HCT116 (cell line): ENCODE measurements around the gene CCDC8. TPM values are rescaled to one million over a fixed set of nuclear protein-coding genes. Genes with fewer than 3 reads are reported as not detected.

Experiments
- ATAC-seq: fragments of 200-7000 bp; cut with Tn5 transposase; 2 replicates; pipeline ENCODE4 v1.9.1; 2020; ENCODE audit warnings: mild to moderate bottlenecking, moderate library complexity
- BruUV-seq: library from RNA; stranded (reverse); fragments of 400-500 nt; replicated peaks from 2 replicates; lab custom pipeline; 2021; lab: Mats Ljungman, UMichigan
- CTCF ChIA-PET: fragments of 300-600 bp; sonication (Branson Sonifier 250); formaldehyde crosslinking; loops from one replicate; lab custom pipeline; 2021; ENCODE audit warnings: antibody characterized with exemption; lab: Charles Lee
- POLR2A ChIA-PET: fragments of 300-600, 350-600 bp; sonication (Branson Sonifier 250); formaldehyde crosslinking; loops from one replicate; lab custom pipeline; 2021; ENCODE audit warnings: antibody characterized with exemption; lab: Charles Lee
- RAD21 ChIA-PET, 2 experiments: fragments of 300-600 bp; sonication (Branson Sonifier 250); formaldehyde crosslinking; loops; one replicate each; lab custom pipeline; 2023; ENCODE audit warnings: low total read pairs in 2 of 2; ENCODE audit not compliant: uncharacterized antibody in 2 of 2, unreplicated experiment in 2 of 2, low non-redundant PET in 1 of 2; lab: Charles Lee
- DNase-seq: peaks from one replicate; pipeline ENCODE4 v3.0.0-alpha.2; 2010; ENCODE audit warnings: low read depth, low spot score
- H2AFZ ChIP-seq: fragments of 200-600 bp; shearing (Covaris generic), sonication (generic); 2 replicates; pipeline ENCODE4 v1.6.1; 2017; ENCODE audit warnings: low read depth, mixed run types, mixed read lengths, antibody characterized with exemption, low read length; ENCODE audit not compliant: poor library complexity, severe bottlenecking
- H3K27ac ChIP-seq: 2 replicates; pipeline ENCODE4 v1.5.1; 2012; ENCODE audit warnings: low read depth, low read length
- H3K27me3 ChIP-seq: fragments of 200-600 bp; sonication (generic); 2 replicates; pipeline ENCODE4 v1.6.1; 2016; ENCODE audit warnings: mixed run types, low read length, mixed read lengths; ENCODE audit not compliant: insufficient read depth
- H3K36me3 ChIP-seq, 2 experiments: fragments of 200-500 bp in 1 of 2; fragments of 200-600 bp in 1 of 2; sonication (Bioruptor generic) in 1 of 2; sonication (generic) in 1 of 2; 2 replicates each; pipeline versions ENCODE4 v1.5.1 to v1.6.1; 2014 to 2016; ENCODE audit warnings: low read length in 2 of 2, inconsistent platforms in 1 of 2, mixed read lengths in 1 of 2, mixed run types in 1 of 2; ENCODE audit not compliant: insufficient read depth in 2 of 2, control insufficient read depth in 1 of 2
- H3K4me1 ChIP-seq, 2 experiments: fragments of 200-600 bp in 1 of 2; sonication (generic) in 1 of 2; 2 replicates each; pipeline versions ENCODE4 v1.5.1 to v1.6.1; 2012 to 2017; ENCODE audit warnings: low read length in 2 of 2, inconsistent platforms in 1 of 2, mild to moderate bottlenecking in 1 of 2, mixed read lengths in 1 of 2, mixed run types in 1 of 2, moderate library complexity in 1 of 2; ENCODE audit not compliant: insufficient read depth in 2 of 2, control insufficient read depth in 1 of 2
- H3K4me2 ChIP-seq: fragments of 200-600 bp; sonication (generic); 2 replicates; pipeline ENCODE4 v1.6.1; 2017; ENCODE audit warnings: mixed run types, low read length, mixed read lengths
- H3K4me3 ChIP-seq, 2 experiments: fragments of 200-600 bp in 1 of 2; sonication (generic) in 1 of 2; replicated peaks in 1 of 2; 2 replicates each; pipeline ENCODE4 v1.5.1; 2011 to 2016; ENCODE audit warnings: low read length in 2 of 2, control low read depth in 1 of 2, low read depth in 1 of 2, mild to moderate bottlenecking in 1 of 2, mixed read lengths in 1 of 2, mixed run types in 1 of 2
- H3K79me2 ChIP-seq: fragments of 200-600 bp; sonication (generic); 2 replicates; pipeline ENCODE4 v1.6.1; 2017; ENCODE audit warnings: mild to moderate bottlenecking, mixed run types, low read length, moderate library complexity, mixed read lengths; ENCODE audit not compliant: insufficient read depth
- H3K9ac ChIP-seq: fragments of 200-600 bp; sonication (generic); 2 replicates; pipeline ENCODE4 v1.6.1; 2016; ENCODE audit warnings: low read length, mixed read lengths
- H3K9me2 ChIP-seq: fragments of 200-600 bp; sonication (generic), shearing (Covaris generic); 2 replicates; pipeline ENCODE4 v1.6.1; 2017; ENCODE audit warnings: mixed run types, mild to moderate bottlenecking, moderate library complexity; ENCODE audit not compliant: insufficient read depth
- H3K9me3 ChIP-seq, 2 experiments: fragments of 200-500 bp in 1 of 2; fragments of 200-600 bp in 1 of 2; sonication (Bioruptor generic) in 1 of 2; sonication (generic) in 1 of 2; 2 replicates each; pipeline ENCODE4 v1.6.1; 2014 to 2017; ENCODE audit warnings: low read length in 2 of 2, mixed read lengths in 2 of 2, inconsistent platforms in 1 of 2, low read depth in 1 of 2, mild to moderate bottlenecking in 1 of 2, mixed run types in 1 of 2, moderate library complexity in 1 of 2; ENCODE audit not compliant: control insufficient read depth in 1 of 2, insufficient read depth in 1 of 2
- H4K20me1 ChIP-seq: fragments of 200-600 bp; sonication (generic), shearing (Covaris generic); 2 replicates; pipeline ENCODE4 v1.6.1; 2017; ENCODE audit warnings: mixed run types, mild to moderate bottlenecking, moderate library complexity; ENCODE audit not compliant: insufficient read depth
- CBX3 ChIP-seq: IDR thresholded peaks from 2 replicates; pipeline ENCODE4 v1.6.1; 2012; ENCODE audit warnings: low read depth
- CEBPB ChIP-seq: IDR thresholded peaks from 2 replicates; pipeline ENCODE4 v1.6.1; 2012; ENCODE audit warnings: low read depth
- EGR1 ChIP-seq: IDR thresholded peaks from 2 replicates; pipeline ENCODE4 v1.6.1; 2012; ENCODE audit warnings: low read depth
- ELF1 ChIP-seq: IDR thresholded peaks from 2 replicates; pipeline ENCODE4 v1.6.1; 2012; ENCODE audit warnings: low read depth, borderline replicate concordance
- EZH2phosphoT487 ChIP-seq: fragments of 200-600 bp; IDR thresholded peaks from 2 replicates; pipeline ENCODE4 v1.6.1; 2018; ENCODE audit warnings: antibody characterized with exemption, borderline replicate concordance
- FOSL1 ChIP-seq: IDR thresholded peaks from 2 replicates; pipeline ENCODE4 v1.6.1; 2012; ENCODE audit warnings: low read depth
- POLR2A ChIP-seq: IDR thresholded peaks from 2 replicates; pipeline ENCODE4 v1.7.0; 2011; ENCODE audit warnings: borderline replicate concordance; ENCODE audit not compliant: insufficient read depth, insufficient read length; ENCODE audit errors: extremely low read depth
- POLR2AphosphoS5 ChIP-seq: IDR thresholded peaks from 2 replicates; pipeline ENCODE4 v1.6.1; 2011; ENCODE audit warnings: mild to moderate bottlenecking, low read depth, low read length, moderate library complexity
- RAD21 ChIP-seq: IDR thresholded peaks from 2 replicates; pipeline ENCODE4 v1.6.1; 2012; ENCODE audit warnings: low read depth, mild to moderate bottlenecking
- SIN3A ChIP-seq: IDR thresholded peaks from 2 replicates; pipeline ENCODE4 v1.6.1; 2012; ENCODE audit warnings: low read depth
- ZFX ChIP-seq: fragments of 450-650 bp; IDR thresholded peaks from 2 replicates; pipeline ENCODE4 v1.6.1; 2017
- ZNF274 ChIP-seq: fragments of 200-500 bp; sonication (Bioruptor generic); IDR thresholded peaks from 2 replicates; pipeline ENCODE4 v1.6.1; 2014; ENCODE audit warnings: mild to moderate bottlenecking, low read depth, low read length, inconsistent platforms
- intact Hi-C: fragments of 100-400 bp; cut with micrococcal nuclease; formaldehyde crosslinking; loops from 2 replicates; pipeline ENCODE4 v1.10.0; 2022
- total RNA-seq: library from RNA; stranded (reverse); gene quantifications from one replicate; pipeline ENCODE4 v1.2.1, GENCODE V29; 2021; ENCODE audit not compliant: unreplicated experiment
- TF ChIP-seq, protein P1 (sequence below), 3 experiments: fragments of 200-600 bp in 1 of 3; sonication (generic) in 1 of 3; IDR thresholded peaks in 2 of 3; conservative IDR thresholded peaks in 1 of 3; 2 replicates each; pipeline ENCODE4 v1.5.1; 2012 to 2017; ENCODE audit warnings: low read depth in 2 of 3, low read length in 2 of 3, antibody characterized with exemption in 1 of 3, borderline replicate concordance in 1 of 3, control low read depth in 1 of 3, mild to moderate bottlenecking in 1 of 3, mixed read lengths in 1 of 3, mixed run types in 1 of 3, moderate library complexity in 1 of 3; ENCODE audit not compliant: insufficient read depth in 1 of 3
- TF ChIP-seq, protein P2 (sequence below): IDR thresholded peaks from 2 replicates; pipeline ENCODE4 v1.6.1; 2012
- TF ChIP-seq, protein P3 (sequence below): IDR thresholded peaks from 2 replicates; pipeline ENCODE4 v1.6.1; 2011; ENCODE audit warnings: mild to moderate bottlenecking, low read length, moderate library complexity; ENCODE audit not compliant: insufficient replicate concordance; ENCODE audit errors: extremely low read depth

Gene CCDC8
- total RNA-seq, 1 experiment from 2014 or later: 0.10 TPM

DNA sequence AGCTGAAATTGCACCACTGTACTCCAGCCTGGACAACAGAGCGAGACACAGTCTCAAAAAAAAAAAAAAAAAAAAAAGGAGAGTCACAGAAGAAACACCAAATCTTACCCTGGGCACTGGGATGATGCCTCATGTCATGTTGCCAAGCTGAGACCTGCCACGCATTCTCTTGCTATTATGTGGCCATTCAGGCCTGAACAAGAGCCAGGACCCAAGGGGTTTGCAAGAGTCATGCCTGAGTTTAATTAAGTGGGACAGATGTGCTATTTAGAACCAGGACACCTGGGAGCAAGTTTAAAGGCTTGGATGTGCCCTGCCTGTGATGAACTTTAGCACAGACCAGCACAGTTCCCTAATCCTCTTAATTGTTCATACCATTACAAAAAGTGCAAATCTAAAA, 48.2 kb upstream of the CCDC8 start:
- no peak overlapping the region for H3K9ac ChIP-seq
- POLR2A ChIA-PET: no interaction called here
- intact Hi-C loops: no loop called here
- 0 out of 2 replicates have a peak, but pooled peaks cover 4% of the 10 kb centered on the region for H3K27me3 ChIP-seq
- H2AFZ ChIP-seq: no peak overlapping the region
- H3K36me3 ChIP-seq: no peaks in the 10 kb centered on the region
- no peaks in the 10 kb centered on the region for H3K4me1 ChIP-seq
- ATAC-seq: no peak
- no peak overlapping the region for H3K4me3 ChIP-seq
- CTCF ChIA-PET: no interaction called here
- BruUV-seq: no TSS peak
- H3K27ac ChIP-seq: no peak overlapping the region
- no peaks in the 10 kb centered on the region for H3K79me2 ChIP-seq
- H3K9me2 ChIP-seq: no peaks in the 10 kb centered on the region
- DNase-seq: no peak
- no peak overlapping the region for H3K4me2 ChIP-seq
- RAD21 ChIA-PET: no interaction called here
- no peaks in the 10 kb centered on the region for H4K20me1 ChIP-seq
- no peaks in the 10 kb centered on the region for H3K9me3 ChIP-seq
- TF ChIP-seq CEBPB: no peak

DNA sequence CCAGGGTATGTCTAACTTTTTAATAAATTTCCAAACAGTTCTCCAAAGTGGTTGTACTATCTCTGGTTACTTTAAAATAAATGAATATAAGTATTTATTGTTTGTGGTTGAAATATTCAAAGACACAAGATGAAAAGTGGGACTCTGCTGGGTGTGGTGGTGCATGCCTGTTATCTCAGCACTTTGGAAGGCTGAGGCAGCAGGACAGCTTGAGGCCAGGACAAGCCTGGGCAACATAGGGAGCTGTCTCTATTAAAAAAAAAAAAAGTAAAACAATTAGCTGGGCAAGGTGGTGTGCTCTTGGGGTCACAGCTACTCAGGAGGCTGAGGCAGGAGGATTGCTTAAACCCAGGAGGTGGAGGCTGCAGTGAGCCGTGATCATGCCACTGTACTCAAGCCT, 47.6 kb upstream of the CCDC8 start:
- DNase-seq (no peak), ATAC-seq (no peak)
- Histone ChIP-seq H3K36me3 (no peaks in the 10 kb centered on the region), H3K27me3 (no peaks in the 10 kb centered on the region), H3K4me1 (no peaks in the 10 kb centered on the region), H2AFZ (no peak overlapping the region), H3K27ac (no peak overlapping the region), H4K20me1 (no peaks in the 10 kb centered on the region), H3K9me3 (no peaks in the 10 kb centered on the region), H3K4me3 (no peak overlapping the region), H3K79me2 (no peaks in the 10 kb centered on the region), H3K9me2 (no peaks in the 10 kb centered on the region), H3K9ac (no peak overlapping the region), H3K4me2 (no peak overlapping the region)
- ChIA-PET CTCF (no interaction called here), RAD21 (no interaction called here), POLR2A (no interaction called here)
- intact Hi-C loops: no loop called here
- TF ChIP-seq ZFX (no peak), ELF1 (no peak), POLR2A (no peak), EZH2phosphoT487 (no peak), ZNF274 (no peak), SIN3A (no peak), FOSL1 (no peak), RAD21 (no peak), CBX3 (no peak), EGR1 (no peak), CEBPB (no peak), POLR2AphosphoS5 (no peak)
- TF ChIP-seq, protein P1, sequence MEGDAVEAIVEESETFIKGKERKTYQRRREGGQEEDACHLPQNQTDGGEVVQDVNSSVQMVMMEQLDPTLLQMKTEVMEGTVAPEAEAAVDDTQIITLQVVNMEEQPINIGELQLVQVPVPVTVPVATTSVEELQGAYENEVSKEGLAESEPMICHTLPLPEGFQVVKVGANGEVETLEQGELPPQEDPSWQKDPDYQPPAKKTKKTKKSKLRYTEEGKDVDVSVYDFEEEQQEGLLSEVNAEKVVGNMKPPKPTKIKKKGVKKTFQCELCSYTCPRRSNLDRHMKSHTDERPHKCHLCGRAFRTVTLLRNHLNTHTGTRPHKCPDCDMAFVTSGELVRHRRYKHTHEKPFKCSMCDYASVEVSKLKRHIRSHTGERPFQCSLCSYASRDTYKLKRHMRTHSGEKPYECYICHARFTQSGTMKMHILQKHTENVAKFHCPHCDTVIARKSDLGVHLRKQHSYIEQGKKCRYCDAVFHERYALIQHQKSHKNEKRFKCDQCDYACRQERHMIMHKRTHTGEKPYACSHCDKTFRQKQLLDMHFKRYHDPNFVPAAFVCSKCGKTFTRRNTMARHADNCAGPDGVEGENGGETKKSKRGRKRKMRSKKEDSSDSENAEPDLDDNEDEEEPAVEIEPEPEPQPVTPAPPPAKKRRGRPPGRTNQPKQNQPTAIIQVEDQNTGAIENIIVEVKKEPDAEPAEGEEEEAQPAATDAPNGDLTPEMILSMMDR (IDR thresholded peaks at IDR 0.05 in 2 of 3, conservative IDR thresholded peaks at IDR 0.05 in 1 of 3; ENCODE audit: borderline replicate concordance in 1 of 3, insufficient read depth in 1 of 3, low read depth in 2 of 3, low read length in 2 of 3): no peak
- TF ChIP-seq, protein P2, sequence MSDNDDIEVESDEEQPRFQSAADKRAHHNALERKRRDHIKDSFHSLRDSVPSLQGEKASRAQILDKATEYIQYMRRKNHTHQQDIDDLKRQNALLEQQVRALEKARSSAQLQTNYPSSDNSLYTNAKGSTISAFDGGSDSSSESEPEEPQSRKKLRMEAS: no peak
- TF ChIP-seq, protein P3, sequence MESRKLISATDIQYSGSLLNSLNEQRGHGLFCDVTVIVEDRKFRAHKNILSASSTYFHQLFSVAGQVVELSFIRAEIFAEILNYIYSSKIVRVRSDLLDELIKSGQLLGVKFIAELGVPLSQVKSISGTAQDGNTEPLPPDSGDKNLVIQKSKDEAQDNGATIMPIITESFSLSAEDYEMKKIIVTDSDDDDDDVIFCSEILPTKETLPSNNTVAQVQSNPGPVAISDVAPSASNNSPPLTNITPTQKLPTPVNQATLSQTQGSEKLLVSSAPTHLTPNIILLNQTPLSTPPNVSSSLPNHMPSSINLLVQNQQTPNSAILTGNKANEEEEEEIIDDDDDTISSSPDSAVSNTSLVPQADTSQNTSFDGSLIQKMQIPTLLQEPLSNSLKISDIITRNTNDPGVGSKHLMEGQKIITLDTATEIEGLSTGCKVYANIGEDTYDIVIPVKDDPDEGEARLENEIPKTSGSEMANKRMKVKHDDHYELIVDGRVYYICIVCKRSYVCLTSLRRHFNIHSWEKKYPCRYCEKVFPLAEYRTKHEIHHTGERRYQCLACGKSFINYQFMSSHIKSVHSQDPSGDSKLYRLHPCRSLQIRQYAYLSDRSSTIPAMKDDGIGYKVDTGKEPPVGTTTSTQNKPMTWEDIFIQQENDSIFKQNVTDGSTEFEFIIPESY: no peak
- no TSS peak for BruUV-seq
